ENCODE results near the gene GRIK4.

Gene GRIK4

GRCh38 chr11:120966840-120967239 is 455.3 kb downstream of the GRIK4 start:
- H3K4me1 ChIP-seq (ENCODE audit: control insufficient read depth, insufficient read depth, low read length) = no peaks in the 10 kb centered on the region
- no peak overlapping the region for H3K9ac ChIP-seq (ENCODE audit: low read length)
- no peaks in the 10 kb centered on the region for H3K36me3 ChIP-seq (ENCODE audit: control insufficient read depth, insufficient read depth, low read length)
- H3K9me3 ChIP-seq (ENCODE audit: control insufficient read depth, low read length) = no peaks in the 10 kb centered on the region
- no peaks in the 10 kb centered on the region for H3K27me3 ChIP-seq (ENCODE audit: control insufficient read depth, insufficient read depth, low read length)
- no peak overlapping the region for H3K4me3 ChIP-seq (ENCODE audit: low read length)

- Histone ChIP-seq H3K9me3 (ENCODE audit: control insufficient read depth, low read length) (no peaks in the 10 kb centered on the region), H3K9ac (ENCODE audit: low read length) (no peak overlapping the region), H3K4me3 (ENCODE audit: low read length) (no peak overlapping the region), H3K27me3 (ENCODE audit: control insufficient read depth, insufficient read depth, low read length) (no peaks in the 10 kb centered on the region), H3K4me1 (ENCODE audit: control insufficient read depth, insufficient read depth, low read length) (no peaks in the 10 kb centered on the region), H3K36me3 (ENCODE audit: control insufficient read depth, insufficient read depth, low read length) (no peaks in the 10 kb centered on the region)
These were observed 458.4 kb downstream of the GRIK4 start for GRCh38 chr11:120969993-120970392.

DNA sequence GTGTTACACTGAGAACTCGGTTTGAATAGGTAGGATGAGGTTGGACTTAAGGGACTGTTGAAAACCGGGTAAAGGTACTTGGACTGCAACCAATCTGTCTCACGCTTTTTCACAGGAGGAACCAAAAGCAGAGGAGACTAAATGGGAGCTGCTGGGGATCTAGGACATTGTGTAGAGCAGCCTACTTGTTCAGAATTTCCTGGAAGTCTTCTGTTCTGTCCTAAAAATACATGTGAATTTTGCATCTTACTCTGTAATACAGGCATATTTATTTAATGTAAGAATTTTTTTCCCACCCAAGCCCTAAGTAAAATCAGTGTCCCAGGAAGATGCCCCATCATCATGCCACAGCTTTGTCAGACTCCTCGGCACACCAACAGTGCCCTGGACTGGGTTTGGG is 460.3 kb downstream of the GRIK4 start:
- Histone ChIP-seq H3K9me3 (ENCODE audit: control insufficient read depth, low read length) (no peaks in the 10 kb centered on the region), H3K27me3 (ENCODE audit: control insufficient read depth, insufficient read depth, low read length) (no peaks in the 10 kb centered on the region), H3K4me3 (ENCODE audit: low read length) (no peak overlapping the region), H3K36me3 (ENCODE audit: control insufficient read depth, insufficient read depth, low read length) (no peaks in the 10 kb centered on the region), H3K4me1 (ENCODE audit: control insufficient read depth, insufficient read depth, low read length) (no peaks in the 10 kb centered on the region), H3K9ac (ENCODE audit: low read length) (no peak overlapping the region)

DNA sequence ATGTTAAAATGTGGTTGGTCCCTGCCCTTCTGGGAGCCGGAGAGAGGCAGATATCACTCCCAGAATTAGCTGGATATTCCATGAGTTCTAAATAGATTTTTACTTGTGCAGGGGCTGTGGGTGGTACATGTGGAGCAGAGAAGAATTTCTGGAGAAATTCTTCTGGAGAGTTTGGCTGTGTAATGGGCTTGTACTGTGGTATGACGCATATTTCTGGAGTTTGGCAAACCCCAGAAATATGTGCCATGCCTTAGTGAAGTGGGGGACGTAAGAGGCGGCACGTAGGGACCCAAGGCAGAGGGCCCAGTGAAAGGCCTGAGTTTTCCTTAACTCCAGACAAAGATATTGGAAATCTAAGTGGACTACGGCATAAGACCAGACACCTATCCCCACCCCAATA is 461.1 kb downstream of the GRIK4 start:
- H3K36me3 ChIP-seq (ENCODE audit: control insufficient read depth, insufficient read depth, low read length) = no peaks in the 10 kb centered on the region
- H3K27me3 ChIP-seq (ENCODE audit: control insufficient read depth, insufficient read depth, low read length) = no peaks in the 10 kb centered on the region
- no peak overlapping the region for H3K9ac ChIP-seq (ENCODE audit: low read length)
- no peaks in the 10 kb centered on the region for H3K9me3 ChIP-seq (ENCODE audit: control insufficient read depth, low read length)
- H3K4me1 ChIP-seq (ENCODE audit: control insufficient read depth, insufficient read depth, low read length) = no peaks in the 10 kb centered on the region
- H3K4me3 ChIP-seq (ENCODE audit: low read length) = no peak overlapping the region

DNA sequence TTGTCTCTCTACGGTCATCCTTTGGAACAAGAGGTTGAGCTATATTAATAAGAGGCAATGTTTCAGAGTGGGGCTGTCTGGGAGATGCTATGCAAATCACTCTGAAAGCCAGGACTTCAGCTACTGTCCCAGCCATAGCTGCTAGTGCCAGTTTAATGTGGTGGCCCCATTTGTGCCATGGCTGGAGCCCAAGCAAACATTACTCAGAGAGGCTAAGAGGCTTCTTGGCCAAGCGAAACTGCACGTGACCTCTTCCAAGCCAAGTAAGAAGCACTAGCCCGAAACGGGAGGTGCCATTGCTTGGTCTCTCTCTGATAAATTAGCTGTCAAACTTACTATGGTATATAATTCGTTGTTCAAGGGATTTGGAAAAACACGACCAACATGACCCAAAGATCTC is 462.0 kb downstream of the GRIK4 start:
- Histone ChIP-seq H3K36me3 (ENCODE audit: control insufficient read depth, insufficient read depth, low read length) (no peaks in the 10 kb centered on the region), H3K4me3 (ENCODE audit: low read length) (no peak overlapping the region), H3K9ac (ENCODE audit: low read length) (no peak overlapping the region), H3K27me3 (ENCODE audit: control insufficient read depth, insufficient read depth, low read length) (no peaks in the 10 kb centered on the region), H3K9me3 (ENCODE audit: control insufficient read depth, low read length) (no peaks in the 10 kb centered on the region), H3K4me1 (ENCODE audit: control insufficient read depth, insufficient read depth, low read length) (no peaks in the 10 kb centered on the region)

GRCh38 chr11:120974466-120974865 is 462.9 kb downstream of the GRIK4 start:
- H3K9me3 ChIP-seq (ENCODE audit: control insufficient read depth, low read length) = no peaks in the 10 kb centered on the region

DNA sequence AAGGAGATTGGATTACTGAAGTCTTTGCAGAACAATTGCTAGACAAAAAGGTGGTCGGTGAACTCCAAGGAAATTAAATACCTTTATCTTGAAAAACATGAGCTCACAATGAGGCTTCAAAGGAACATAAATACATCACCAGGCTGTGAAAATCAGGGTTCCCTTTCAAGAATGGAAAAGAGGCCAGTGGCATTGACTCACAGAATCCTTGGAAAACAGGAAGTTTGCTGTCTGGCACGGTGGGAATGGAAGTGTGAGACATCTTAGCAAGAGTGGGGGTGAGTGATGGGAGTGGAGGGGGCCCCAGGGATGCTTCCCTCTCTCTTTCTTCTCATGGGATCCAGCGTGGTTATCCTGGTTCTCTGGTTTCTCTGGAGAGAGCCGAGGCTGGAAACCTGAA is 463.4 kb downstream of the GRIK4 start:
- H3K36me3 ChIP-seq (ENCODE audit: control insufficient read depth, insufficient read depth, low read length) = no peaks in the 10 kb centered on the region
- H3K9ac ChIP-seq (ENCODE audit: low read length) = no peak overlapping the region
- H3K27me3 ChIP-seq (ENCODE audit: control insufficient read depth, insufficient read depth, low read length) = no peaks in the 10 kb centered on the region
- no peaks in the 10 kb centered on the region for H3K9me3 ChIP-seq (ENCODE audit: control insufficient read depth, low read length)
- no peak overlapping the region for H3K4me3 ChIP-seq (ENCODE audit: low read length)
- no peaks in the 10 kb centered on the region for H3K4me1 ChIP-seq (ENCODE audit: control insufficient read depth, insufficient read depth, low read length)

More at GRCh38 chr11:120974466-120974865, 462.9 kb downstream of the GRIK4 start:
- Histone ChIP-seq H3K9ac (ENCODE audit: low read length) (no peak overlapping the region), H3K36me3 (ENCODE audit: control insufficient read depth, insufficient read depth, low read length) (no peaks in the 10 kb centered on the region), H3K4me3 (ENCODE audit: low read length) (no peak overlapping the region), H3K27me3 (ENCODE audit: control insufficient read depth, insufficient read depth, low read length) (no peaks in the 10 kb centered on the region), H3K4me1 (ENCODE audit: control insufficient read depth, insufficient read depth, low read length) (no peaks in the 10 kb centered on the region)

GRCh38 chr11:120977266-120978137 is 466.0 kb downstream of the GRIK4 start:
- Histone ChIP-seq H3K36me3 (ENCODE audit: control insufficient read depth, insufficient read depth, low read length) (no peaks in the 10 kb centered on the region), H3K9me3 (ENCODE audit: control insufficient read depth, low read length) (no peaks in the 10 kb centered on the region), H3K4me1 (ENCODE audit: control insufficient read depth, insufficient read depth, low read length) (no peaks in the 10 kb centered on the region), H3K27me3 (ENCODE audit: control insufficient read depth, insufficient read depth, low read length) (no peaks in the 10 kb centered on the region), H3K9ac (ENCODE audit: low read length) (no peak overlapping the region), H3K4me3 (ENCODE audit: low read length) (no peak overlapping the region)

- Histone ChIP-seq H3K4me1 (ENCODE audit: control insufficient read depth, insufficient read depth, low read length) (no peaks in the 10 kb centered on the region), H3K4me3 (ENCODE audit: low read length) (no peak overlapping the region), H3K9ac (ENCODE audit: low read length) (no peak overlapping the region), H3K9me3 (ENCODE audit: control insufficient read depth, low read length) (no peaks in the 10 kb centered on the region), H3K36me3 (ENCODE audit: control insufficient read depth, insufficient read depth, low read length) (no peaks in the 10 kb centered on the region), H3K27me3 (ENCODE audit: control insufficient read depth, insufficient read depth, low read length) (no peaks in the 10 kb centered on the region)
These were observed 467.2 kb downstream of the GRIK4 start for GRCh38 chr11:120978701-120979100.

DNA sequence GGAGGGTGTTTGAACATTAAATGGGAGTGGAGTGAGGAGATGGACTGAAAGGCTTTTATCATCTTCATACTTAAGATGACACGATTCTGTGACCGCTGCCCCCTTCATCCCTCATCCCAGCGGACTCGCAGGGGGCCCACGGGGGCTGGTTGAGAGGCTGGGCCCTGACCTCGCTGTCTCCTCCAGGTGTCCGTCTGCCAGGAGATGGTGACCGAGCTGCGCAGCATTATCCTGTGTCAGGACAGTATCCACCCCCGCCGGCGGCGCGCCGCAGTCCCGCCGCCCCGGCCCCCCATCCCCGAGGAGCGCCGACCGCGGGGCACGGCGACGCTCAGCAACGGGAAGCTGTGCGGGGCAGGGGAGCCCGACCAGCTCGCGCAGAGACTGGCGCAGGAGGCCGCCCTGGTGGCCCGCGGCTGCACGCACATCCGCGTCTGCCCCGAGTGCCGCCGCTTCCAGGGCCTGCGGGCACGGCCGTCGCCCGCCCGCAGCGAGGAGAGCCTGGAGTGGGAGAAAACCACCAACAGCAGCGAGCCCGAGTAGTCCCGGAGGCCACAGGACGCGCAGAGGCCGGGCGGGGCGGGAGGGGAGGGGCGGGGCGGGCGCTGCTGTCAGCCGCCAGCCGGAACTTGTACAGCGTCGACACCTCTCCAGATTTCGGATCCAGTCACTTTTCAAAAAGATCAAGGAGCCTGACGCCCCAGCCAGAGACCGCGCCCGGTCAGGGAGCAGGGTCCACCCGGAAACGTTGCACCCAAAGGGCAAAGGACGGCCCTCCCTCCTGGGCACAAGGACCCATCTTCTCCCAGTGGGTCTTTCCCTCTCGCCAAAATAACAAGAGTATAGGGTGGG is 474.4 kb downstream of the GRIK4 start:
- H3K9me3 ChIP-seq (ENCODE audit: control insufficient read depth, low read length) = no peaks in the 10 kb centered on the region
- no peaks in the 10 kb centered on the region for H3K36me3 ChIP-seq (ENCODE audit: control insufficient read depth, insufficient read depth, low read length)
- no peak overlapping the region for H3K4me3 ChIP-seq (ENCODE audit: low read length)
- peaks cover 6% of the 10 kb centered on the region for H3K4me1 ChIP-seq (ENCODE audit: control insufficient read depth, insufficient read depth, low read length)
- peak overlapping the region; percentile 53 for H3K9ac ChIP-seq (ENCODE audit: low read length)
- no peaks in the 10 kb centered on the region for H3K27me3 ChIP-seq (ENCODE audit: control insufficient read depth, insufficient read depth, low read length)

DNA sequence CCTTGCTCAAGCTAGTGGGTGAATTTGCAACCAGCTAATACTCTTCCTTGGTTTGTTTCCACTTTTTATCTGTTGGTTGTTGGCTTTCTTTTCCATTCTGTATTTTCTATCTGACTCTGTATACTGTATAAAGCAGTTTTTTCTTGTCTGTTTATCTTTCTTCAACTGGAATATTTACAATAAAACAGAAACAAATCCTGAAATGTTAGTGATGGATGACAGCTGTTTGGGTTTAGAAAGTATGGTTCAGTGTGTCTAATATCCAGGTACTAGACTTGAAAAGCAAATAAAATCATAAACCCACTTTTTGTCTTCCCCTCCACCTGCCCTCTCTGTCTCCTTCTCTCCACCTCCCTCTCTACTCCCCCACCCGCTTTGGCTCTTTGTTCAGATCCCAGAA is 477.1 kb downstream of the GRIK4 start:
- H3K9ac ChIP-seq (ENCODE audit: low read length) = no peak overlapping the region
- H3K36me3 ChIP-seq (ENCODE audit: control insufficient read depth, insufficient read depth, low read length) = no peaks in the 10 kb centered on the region
- H3K4me1 ChIP-seq (ENCODE audit: control insufficient read depth, insufficient read depth, low read length) = peaks cover 6% of the 10 kb centered on the region
- H3K27me3 ChIP-seq (ENCODE audit: control insufficient read depth, insufficient read depth, low read length) = no peaks in the 10 kb centered on the region
- no peaks in the 10 kb centered on the region for H3K9me3 ChIP-seq (ENCODE audit: control insufficient read depth, low read length)
- no peak overlapping the region for H3K4me3 ChIP-seq (ENCODE audit: low read length)
